Karpas-422 (cell line): ENCODE data around the gene CENPX. TPM values are rescaled to one million over a fixed set of nuclear protein-coding genes. Genes with fewer than 3 reads are reported as not detected.
A peak's percentile ranks its signal among the peaks of the same experiment; 100 is the strongest.

Experiments
- DNase-seq: peaks from one replicate; pipeline ENCODE4 v3.0.0-alpha.2; 2015
- H2AFZ ChIP-seq: fragments of 200-600 bp; sonication (generic); 2 replicates; pipeline ENCODE4 v1.6.1; 2014; ENCODE audit warnings: antibody characterized with exemption, low read length, mixed read lengths
- H3K27ac ChIP-seq: fragments of 200-600 bp; sonication (generic); 2 replicates; pipeline ENCODE4 v1.5.1; 2014; ENCODE audit warnings: mild to moderate bottlenecking, low read length, moderate library complexity
- H3K27me3 ChIP-seq: fragments of 200-600 bp; sonication (generic); 2 replicates; pipeline ENCODE4 v1.6.1; 2014; ENCODE audit warnings: low read length, mixed read lengths
- H3K36me3 ChIP-seq: fragments of 200-600 bp; sonication (generic); 2 replicates; pipeline ENCODE4 v1.6.1; 2014; ENCODE audit warnings: low read length, mixed read lengths; ENCODE audit not compliant: insufficient read depth
- H3K4me1 ChIP-seq: fragments of 200-600 bp; sonication (generic); 2 replicates; pipeline ENCODE4 v1.6.1; 2014; ENCODE audit warnings: mild to moderate bottlenecking, low read length, mixed read lengths
- H3K4me2 ChIP-seq: fragments of 200-600 bp; sonication (generic); 2 replicates; pipeline ENCODE4 v1.6.1; 2014; ENCODE audit warnings: low read length, low read depth, mild to moderate bottlenecking; ENCODE audit not compliant: poor library complexity, severe bottlenecking
- H3K4me3 ChIP-seq: fragments of 200-600 bp; sonication (generic); 2 replicates; pipeline ENCODE4 v1.5.1; 2014; ENCODE audit warnings: mild to moderate bottlenecking, antibody characterized with exemption, low read length, mixed read lengths
- H3K79me2 ChIP-seq: fragments of 200-600 bp; sonication (generic); 2 replicates; pipeline ENCODE4 v1.6.1; 2014; ENCODE audit warnings: mild to moderate bottlenecking, low read length, mixed read lengths
- H3K9ac ChIP-seq: fragments of 200-600 bp; sonication (generic); 2 replicates; pipeline ENCODE4 v1.6.0; 2014; ENCODE audit warnings: low read length
- H3K9me2 ChIP-seq: fragments of 200-600 bp; sonication (generic), shearing (Covaris generic); replicated peaks from 2 replicates; pipeline ENCODE4 v1.6.0; 2014; ENCODE audit warnings: mild to moderate bottlenecking, low read length, moderate library complexity; ENCODE audit not compliant: insufficient read depth
- H3K9me3 ChIP-seq: fragments of 300-700, 200-600 bp; sonication (generic); 2 replicates; pipeline ENCODE4 v1.6.1; 2014; ENCODE audit warnings: low read length, mixed read lengths
- H4K20me1 ChIP-seq: fragments of 200-600 bp; sonication (generic); 2 replicates; pipeline ENCODE4 v1.6.1; 2014; ENCODE audit warnings: mild to moderate bottlenecking, antibody characterized with exemption, low read length, low read depth; ENCODE audit not compliant: insufficient read depth
- total RNA-seq: library from RNA; depleted of rRNA; stranded (reverse); fragments of >200 nt; shearing (Covaris generic); gene quantifications from 2 replicates; pipeline ENCODE4 v1.2.3, GENCODE V29; 2014; ENCODE audit warnings: low replicate concordance

Gene CENPX
- total RNA-seq, 1 experiment from 2014 or later = 51.4 TPM

- no peaks in the 10 kb centered on the region for H3K9me3 ChIP-seq
- no peak overlapping the region for H3K4me3 ChIP-seq
- H3K4me2 ChIP-seq = no peak overlapping the region
- no peaks in the 10 kb centered on the region for H3K9me2 ChIP-seq
- H4K20me1 ChIP-seq = peaks cover 17% of the 10 kb centered on the region; the same call in 1 of the 2 replicates
- peaks cover 21% of the 10 kb centered on the region for H3K4me1 ChIP-seq
- no peaks in the 10 kb centered on the region for H3K36me3 ChIP-seq
- H3K9ac ChIP-seq = no peak overlapping the region
- H3K27ac ChIP-seq = no peak overlapping the region
- H2AFZ ChIP-seq = no peak overlapping the region
- no peak for DNase-seq
- H3K27me3 ChIP-seq = no peaks in the 10 kb centered on the region
- H3K79me2 ChIP-seq = peaks cover 17% of the 10 kb centered on the region
Observed at GRCh38 chr17:82056729-82057621, 34.3 kb upstream of the CENPX start.

GRCh38 chr17:82055965-82056728 lies 33.5 kb upstream of the CENPX start:
- Histone ChIP-seq H3K4me1 (peaks cover 21% of the 10 kb centered on the region), H3K9me3 (no peaks in the 10 kb centered on the region), H3K79me2 (peaks cover 17% of the 10 kb centered on the region), H3K4me2 (no peak overlapping the region), H3K9ac (no peak overlapping the region), H3K27ac (no peak overlapping the region), H4K20me1 (peaks cover 17% of the 10 kb centered on the region; the same call in 1 of the 2 replicates), H3K27me3 (no peaks in the 10 kb centered on the region), H3K4me3 (no peak overlapping the region), H3K9me2 (no peaks in the 10 kb centered on the region), H2AFZ (no peak overlapping the region), H3K36me3 (no peaks in the 10 kb centered on the region)
- DNase-seq = no peak

- Histone ChIP-seq H3K4me1 (peaks cover 29% of the 10 kb centered on the region), H4K20me1 (peaks cover 17% of the 10 kb centered on the region; the same call in 1 of the 2 replicates), H3K9me2 (no peaks in the 10 kb centered on the region), H3K4me2 (no peak overlapping the region), H2AFZ (no peak overlapping the region), H3K9ac (no peak overlapping the region), H3K27me3 (no peaks in the 10 kb centered on the region), H3K36me3 (no peaks in the 10 kb centered on the region), H3K4me3 (no peak overlapping the region), H3K79me2 (peaks cover 17% of the 10 kb centered on the region), H3K27ac (no peak overlapping the region), H3K9me3 (no peaks in the 10 kb centered on the region)
- DNase-seq = no peak
Observed at GRCh38 chr17:82055023-82055964, 32.6 kb upstream of the CENPX start.

GRCh38 chr17:82054351-82055022 lies 31.8 kb upstream of the CENPX start:
- H3K9me3 ChIP-seq = no peaks in the 10 kb centered on the region
- no peak overlapping the region for H3K4me2 ChIP-seq
- H3K9me2 ChIP-seq = no peaks in the 10 kb centered on the region
- H3K36me3 ChIP-seq = no peaks in the 10 kb centered on the region
- H4K20me1 ChIP-seq = peaks cover 17% of the 10 kb centered on the region; the same call in 1 of the 2 replicates
- DNase-seq = no peak
- no peak overlapping the region for H2AFZ ChIP-seq
- H3K9ac ChIP-seq = no peak overlapping the region
- H3K27me3 ChIP-seq = no peaks in the 10 kb centered on the region
- H3K4me3 ChIP-seq = no peak overlapping the region
- no peak overlapping the region for H3K27ac ChIP-seq
- peaks cover 17% of the 10 kb centered on the region for H3K79me2 ChIP-seq
- peaks cover 35% of the 10 kb centered on the region for H3K4me1 ChIP-seq

- H3K9ac ChIP-seq = peak overlapping the region; percentile 96
- no peaks in the 10 kb centered on the region for H3K36me3 ChIP-seq
- no peak overlapping the region; the same call in 1 of the 2 replicates for H3K4me3 ChIP-seq
- no peaks in the 10 kb centered on the region for H3K9me3 ChIP-seq
- H3K27me3 ChIP-seq = no peaks in the 10 kb centered on the region
- H3K9me2 ChIP-seq = no peaks in the 10 kb centered on the region
- H4K20me1 ChIP-seq = peaks cover 17% of the 10 kb centered on the region; the same call in 1 of the 2 replicates
- H2AFZ ChIP-seq = no peak overlapping the region
- DNase-seq = no peak
- H3K27ac ChIP-seq = no peak overlapping the region
- H3K79me2 ChIP-seq = peaks cover 17% of the 10 kb centered on the region
- H3K4me2 ChIP-seq = peak overlapping the region; percentile 95
- H3K4me1 ChIP-seq = peaks cover 31% of the 10 kb centered on the region
Observed at GRCh38 chr17:82053556-82054263, 31.0 kb upstream of the CENPX start.

GRCh38 chr17:82053130-82053529 lies 30.5 kb upstream of the CENPX start:
- Histone ChIP-seq H3K4me3 (peak overlapping the region; percentile 99), H3K27ac (no peak overlapping the region), H4K20me1 (peaks cover 17% of the 10 kb centered on the region; the same call in 1 of the 2 replicates), H3K9ac (peak overlapping the region; percentile 96), H3K9me3 (no peaks in the 10 kb centered on the region), H3K9me2 (no peaks in the 10 kb centered on the region), H3K4me2 (peak overlapping the region; percentile 95), H2AFZ (no peak overlapping the region), H3K36me3 (no peaks in the 10 kb centered on the region), H3K79me2 (peaks cover 17% of the 10 kb centered on the region), H3K4me1 (peaks cover 30% of the 10 kb centered on the region), H3K27me3 (no peaks in the 10 kb centered on the region)
- DNase-seq = no peak

GRCh38 chr17:82052638-82053059 lies 30.0 kb upstream of the CENPX start:
- no peak for DNase-seq
- H4K20me1 ChIP-seq = peaks cover 17% of the 10 kb centered on the region; the same call in 1 of the 2 replicates
- no peak overlapping the region for H2AFZ ChIP-seq
- no peaks in the 10 kb centered on the region for H3K9me3 ChIP-seq
- H3K4me3 ChIP-seq = peak overlapping the region; percentile 99
- H3K4me2 ChIP-seq = peak overlapping the region; percentile 95
- no peaks in the 10 kb centered on the region for H3K36me3 ChIP-seq
- peak overlapping the region; percentile 96 for H3K9ac ChIP-seq
- no peaks in the 10 kb centered on the region for H3K27me3 ChIP-seq
- no peaks in the 10 kb centered on the region for H3K9me2 ChIP-seq
- no peak overlapping the region for H3K27ac ChIP-seq
- H3K4me1 ChIP-seq = peaks cover 30% of the 10 kb centered on the region
- H3K79me2 ChIP-seq = peaks cover 17% of the 10 kb centered on the region
